NCI-H1417 treated with DMSO at 0.1 percent for 48 hours (cell line): ENCODE results near the gene C12orf42.
"Not testable (repeated sequence)": the region's sequence is repeated elsewhere in the genome, so short reads cannot be mapped to it uniquely, and the experiment has no call there.

Experiments used
- DNase-seq: peaks from one replicate; lab custom pipeline; 2025; lab: John Stamatoyannopoulos, UW

The C12orf42 gene

GRCh38 chr12:103424849-103425586 lies 70.8 kb downstream of the C12orf42 start:
- not testable (repeated sequence) for DNase-seq

GRCh38 chr12:103423516-103423910 lies 72.3 kb downstream of the C12orf42 start:
- no peak for DNase-seq

GRCh38 chr12:103422746-103423515 lies 72.8 kb downstream of the C12orf42 start:
- DNase-seq, result peak; percentile 95

- DNase-seq, result no peak
Observed at GRCh38 chr12:103422328-103422727, 73.4 kb downstream of the C12orf42 start.

GRCh38 chr12:103421402-103421801 lies 74.4 kb downstream of the C12orf42 start:
- DNase-seq, result no peak

GRCh38 chr12:103415681-103416080 lies 80.1 kb downstream of the C12orf42 start:
- no peak for DNase-seq

GRCh38 chr12:103401421-103401820 lies 94.3 kb downstream of the C12orf42 start:
- DNase-seq, result no peak

- no peak for DNase-seq
Observed at GRCh38 chr12:103399986-103400385, 95.8 kb downstream of the C12orf42 start.

GRCh38 chr12:103397536-103397935 lies 98.2 kb downstream of the C12orf42 start:
- DNase-seq, result no peak

- no peak for DNase-seq
Observed at GRCh38 chr12:103392722-103393121, 103.0 kb downstream of the C12orf42 start.

GRCh38 chr12:103391103-103391502 lies 104.7 kb downstream of the C12orf42 start:
- no peak for DNase-seq

- no peak for DNase-seq
Observed at GRCh38 chr12:103387385-103387784, 108.4 kb downstream of the C12orf42 start.

GRCh38 chr12:103386451-103386850 lies 109.3 kb downstream of the C12orf42 start:
- no peak for DNase-seq

GRCh38 chr12:103382736-103383346 lies 112.9 kb downstream of the C12orf42 start:
- DNase-seq, result no peak

- no peak for DNase-seq
Observed at GRCh38 chr12:103382119-103382518, 113.6 kb downstream of the C12orf42 start.

- no peak for DNase-seq
Observed at GRCh38 chr12:103379670-103380069, 116.1 kb downstream of the C12orf42 start.

- DNase-seq, result peak; percentile 62
Observed at GRCh38 chr12:103373088-103373523, 122.7 kb downstream of the C12orf42 start.

- no peak for DNase-seq
Observed at GRCh38 chr12:103369929-103370328, 125.8 kb downstream of the C12orf42 start.

- DNase-seq, result no peak
Observed at GRCh38 chr12:103368167-103368566, 127.6 kb downstream of the C12orf42 start.

GRCh38 chr12:103354403-103354802 lies 141.4 kb downstream of the C12orf42 start:
- DNase-seq, result no peak

- no peak for DNase-seq
Observed at GRCh38 chr12:103353913-103354312, 141.9 kb downstream of the C12orf42 start.

- no peak for DNase-seq
Observed at GRCh38 chr12:103350116-103350515, 145.7 kb downstream of the C12orf42 start.

GRCh38 chr12:103348935-103349334 lies 146.8 kb downstream of the C12orf42 start:
- DNase-seq, result no peak
